SK-N-SH (cell line): Measurements from ENCODE around the gene WNK1. TPM values are rescaled to one million over a fixed set of nuclear protein-coding genes. Genes with fewer than 3 reads are reported as not detected.

Experiments used
- CTCF ChIA-PET: fragments of 300-600, 350-600 bp; formaldehyde crosslinking; extraction: SDS; loops from one replicate; lab custom pipeline; 2021; lab: Yijun Ruan, JAX
- POLR2A ChIA-PET: fragments of 350-600 bp; sonication (Branson Sonifier 250); formaldehyde crosslinking; extraction: SDS; loops from one replicate; lab custom pipeline; 2020; ENCODE audit warnings: antibody characterized with exemption, inconsistent platforms; lab: Yijun Ruan, JAX
- DNase-seq: peaks from one replicate; pipeline ENCODE4 v3.0.0; 2012
- H2AFZ ChIP-seq: fragments of 200-600 bp; sonication (generic); 2 replicates; pipeline ENCODE4 v1.8.1; 2016; ENCODE audit warnings: antibody characterized with exemption, mild to moderate bottlenecking, low read depth
- H3F3A ChIP-seq: fragments of 200-600 bp; sonication (generic); replicated peaks from 2 replicates; pipeline ENCODE3; 2016; ENCODE audit warnings: antibody characterized with exemption, mild to moderate bottlenecking; ENCODE audit not compliant: insufficient read depth
- H3K27ac ChIP-seq, 2 experiments: fragments of 200-500 bp in 1 of 2; fragments of 200-600 bp in 1 of 2; sonication (Bioruptor generic) in 1 of 2; sonication (generic), shearing (Covaris generic) in 1 of 2; 2 replicates each; pipeline versions ENCODE4 v1.5.1 to v1.6.1; 2014 to 2016; ENCODE audit warnings: low read depth in 2 of 2, inconsistent platforms in 1 of 2, low read length in 1 of 2, mild to moderate bottlenecking in 1 of 2, mixed read lengths in 1 of 2
- H3K27me3 ChIP-seq: fragments of 200-600 bp; sonication (generic), shearing (Covaris generic); 2 replicates; pipeline ENCODE4 v1.6.1; 2016; ENCODE audit warnings: mixed run types; ENCODE audit not compliant: insufficient read depth
- H3K36me3 ChIP-seq, 2 experiments: fragments of 200-500 bp in 1 of 2; fragments of 200-600 bp in 1 of 2; sonication (Bioruptor generic) in 1 of 2; sonication (generic) in 1 of 2; replicated peaks in 1 of 2; 2 replicates each; pipeline versions ENCODE3 to v1.5.1; 2014 to 2016; ENCODE audit warnings: low read length in 1 of 2, mild to moderate bottlenecking in 1 of 2; ENCODE audit not compliant: insufficient read depth in 2 of 2, control insufficient read depth in 1 of 2
- H3K4me1 ChIP-seq, 2 experiments: fragments of 200-500 bp in 1 of 2; fragments of 200-600 bp in 1 of 2; sonication (Bioruptor generic) in 1 of 2; sonication (generic), shearing (Covaris generic) in 1 of 2; 2 replicates each; pipeline versions ENCODE4 v1.5.1 to v1.6.1; 2014 to 2016; ENCODE audit warnings: low read depth in 1 of 2, low read length in 1 of 2, mixed run types in 1 of 2; ENCODE audit not compliant: insufficient read depth in 2 of 2, control insufficient read depth in 1 of 2
- H3K4me2 ChIP-seq: fragments of 200-600 bp; sonication (generic), shearing (Covaris generic); 2 replicates; pipeline ENCODE4 v1.6.1; 2017; ENCODE audit warnings: mixed run types
- H3K4me3 ChIP-seq, 2 experiments: fragments of 200-500 bp in 1 of 2; fragments of 200-600 bp in 1 of 2; sonication (Bioruptor generic) in 1 of 2; sonication (generic), shearing (Covaris generic) in 1 of 2; 2 replicates each; pipeline versions ENCODE4 v1.5.1 to v1.8.1; 2014 to 2016; ENCODE audit warnings: low read depth in 2 of 2, inconsistent platforms in 1 of 2, low read length in 1 of 2, mild to moderate bottlenecking in 1 of 2, mixed read lengths in 1 of 2, moderate library complexity in 1 of 2
- H3K79me2 ChIP-seq: fragments of 200-600 bp; sonication (generic); 2 replicates; pipeline ENCODE4 v1.8.1; 2017; ENCODE audit warnings: mild to moderate bottlenecking; ENCODE audit not compliant: insufficient read depth
- H3K9ac ChIP-seq: fragments of 200-600 bp; sonication (generic); 2 replicates; pipeline ENCODE4 v1.6.1; 2017; ENCODE audit warnings: mixed run types
- H3K9me2 ChIP-seq: fragments of 200-600 bp; sonication (generic); 2 replicates; pipeline ENCODE4 v1.6.1; 2017; ENCODE audit warnings: mixed run types
- H3K9me3 ChIP-seq: fragments of 200-600 bp; sonication (generic); 2 replicates; pipeline ENCODE4 v1.6.1; 2017; ENCODE audit warnings: mixed run types, mild to moderate bottlenecking, moderate library complexity
- H4K20me1 ChIP-seq: fragments of 200-600 bp; sonication (generic); 2 replicates; pipeline ENCODE4 v1.6.1; 2017; ENCODE audit warnings: mild to moderate bottlenecking, mixed run types; ENCODE audit not compliant: insufficient read depth
- GATA2 ChIP-seq: sonication (generic); formaldehyde crosslinking; IDR thresholded peaks from 2 replicates; pipeline ENCODE4 v1.5.0; 2020; ENCODE audit warnings: mild to moderate bottlenecking, missing genetic modification reagents
- NFIC ChIP-seq: IDR thresholded peaks from 2 replicates; pipeline ENCODE4 v1.4.0; 2012; ENCODE audit warnings: borderline replicate concordance
- POLR2AphosphoS5 ChIP-seq: IDR thresholded peaks from 2 replicates; pipeline ENCODE4 v1.6.1; 2012; ENCODE audit warnings: low read depth, low read length
- RCOR1 ChIP-seq: fragments of 150-350 bp; IDR thresholded peaks from 2 replicates; pipeline ENCODE4 v1.6.1; 2017; ENCODE audit warnings: antibody characterized with exemption, low read length
- SIN3A ChIP-seq: IDR thresholded peaks from 2 replicates; pipeline ENCODE4 v1.6.1; 2012; ENCODE audit warnings: low read depth, mild to moderate bottlenecking, low read length, moderate library complexity, borderline replicate concordance
- TAF1 ChIP-seq: IDR thresholded peaks from 2 replicates; pipeline ENCODE4 v1.6.1; 2012; ENCODE audit warnings: low read depth, mild to moderate bottlenecking, low read length, moderate library complexity, borderline replicate concordance
- TCF12 ChIP-seq: IDR thresholded peaks from 2 replicates; pipeline ENCODE4 v1.4.0; 2012
- YY1 ChIP-seq: IDR thresholded peaks from 2 replicates; pipeline ENCODE4 v1.4.0; 2012; ENCODE audit warnings: low read depth, mild to moderate bottlenecking
- WGBS: methylation state at CpG from one replicate; pipeline ENCODE4 v1.1.6; 2017; ENCODE audit warnings: low lambda C conversion rate; 5-methylcytosine and 5-hydroxymethylcytosine counted together
- polyA plus RNA-seq, 3 experiments: library from polyadenylated mRNA; depleted of rRNA; stranded (reverse); fragments of >200 nt; gene quantifications; 2 replicates each; pipeline ENCODE4 v1.2.3, GENCODE V29; 2012
- TF ChIP-seq, protein P1 (sequence below): IDR thresholded peaks from 2 replicates; pipeline ENCODE4; 2012
- TF ChIP-seq, protein P2 (sequence below): IDR thresholded peaks from 2 replicates; pipeline ENCODE4 v1.6.1; 2012; ENCODE audit warnings: mild to moderate bottlenecking, low read depth, low read length, moderate library complexity
- TF ChIP-seq, protein P3 (sequence below): fragments of 150-350 bp; IDR thresholded peaks from 2 replicates; pipeline ENCODE4 v1.6.1; 2017; ENCODE audit warnings: antibody characterized with exemption, low read length, low read depth, borderline replicate concordance
- TF ChIP-seq, protein P4 (sequence below): fragments of 150-350 bp; IDR thresholded peaks from 2 replicates; pipeline ENCODE4 v1.6.1; 2016; ENCODE audit warnings: mild to moderate bottlenecking, low read depth, low read length
- TF ChIP-seq, protein P5 (sequence below): IDR thresholded peaks from 2 replicates; pipeline ENCODE4 v1.4.0; 2012; ENCODE audit warnings: low read depth, borderline replicate concordance

Gene WNK1
- polyA plus RNA-seq, 1 of the 3 experiments (the other 2 are of a cell fraction) = 30.5 TPM

DNA sequence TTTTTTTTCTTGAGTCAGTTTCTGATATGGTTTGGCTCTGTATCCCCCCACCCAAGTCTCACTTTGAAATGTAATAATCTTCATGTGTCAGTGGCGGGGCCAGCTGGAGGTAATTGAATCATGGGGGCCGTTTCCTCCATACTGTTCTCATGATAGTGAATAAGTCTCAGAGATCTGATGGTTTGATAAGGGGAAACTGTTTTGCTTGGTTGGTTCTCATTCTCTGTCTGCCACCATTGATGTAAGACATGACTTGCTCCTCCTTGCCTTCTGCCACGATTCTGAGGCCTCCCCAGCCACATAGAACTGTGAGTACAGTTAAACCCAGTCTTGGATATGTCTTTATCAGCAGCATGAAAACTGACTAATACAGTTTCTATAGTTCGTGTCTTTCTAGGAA lies 42.9 kb downstream of the WNK1 start:
- Histone ChIP-seq H3K27me3 (no peaks in the 10 kb centered on the region), H3K9ac (no peak overlapping the region), H3K79me2 (peaks cover 98% of the 10 kb centered on the region), H3K9me2 (no peaks in the 10 kb centered on the region), H4K20me1 (peaks cover 90% of the 10 kb centered on the region), H3K4me2 (peak overlapping the region; percentile 29; the same call in 1 of the 2 replicates), H3K9me3 (no peaks in the 10 kb centered on the region), H3K27ac (peak overlapping the region in 1 of 2 experiments; percentile 44; a peak in 2 of 4 replicates), H2AFZ (no peak overlapping the region), H3F3A (peaks cover 15% of the 10 kb centered on the region), H3K4me1 (peaks cover 3 to 29% of the 10 kb centered on the region in 2 experiments; a peak in 3 of 4 replicates), H3K36me3 (no peaks in the 10 kb centered on the region), H3K4me3 (no peak overlapping the region)
- DNase-seq = no peak
- POLR2A ChIA-PET = no interaction called here
- 41% methylated on average over 4 of the region's 4 CpGs for WGBS
- CTCF ChIA-PET = interaction anchor here (0.6 to 1.9 kb wide), 7 partner anchors 10 to 353 kb away, joined by 3 to 9 read pairs (median 4); no protein-coding TSS in a partner anchor
- TF ChIP-seq SIN3A = no peak
- TF ChIP-seq POLR2AphosphoS5 = no peak
- TF ChIP-seq, protein P1, sequence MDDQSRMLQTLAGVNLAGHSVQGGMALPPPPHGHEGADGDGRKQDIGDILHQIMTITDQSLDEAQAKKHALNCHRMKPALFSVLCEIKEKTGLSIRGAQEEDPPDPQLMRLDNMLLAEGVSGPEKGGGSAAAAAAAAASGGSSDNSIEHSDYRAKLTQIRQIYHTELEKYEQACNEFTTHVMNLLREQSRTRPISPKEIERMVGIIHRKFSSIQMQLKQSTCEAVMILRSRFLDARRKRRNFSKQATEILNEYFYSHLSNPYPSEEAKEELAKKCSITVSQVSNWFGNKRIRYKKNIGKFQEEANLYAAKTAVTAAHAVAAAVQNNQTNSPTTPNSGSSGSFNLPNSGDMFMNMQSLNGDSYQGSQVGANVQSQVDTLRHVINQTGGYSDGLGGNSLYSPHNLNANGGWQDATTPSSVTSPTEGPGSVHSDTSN = no peak
- peak; percentile 44 for TF ChIP-seq GATA2 (CRISPR knock-in tag)
- peak; percentile 41; the same call in 1 of the 2 replicates for TF ChIP-seq TCF12
- peak; percentile 13; the same call in 1 of the 2 replicates for TF ChIP-seq RCOR1
- TF ChIP-seq, protein P2, sequence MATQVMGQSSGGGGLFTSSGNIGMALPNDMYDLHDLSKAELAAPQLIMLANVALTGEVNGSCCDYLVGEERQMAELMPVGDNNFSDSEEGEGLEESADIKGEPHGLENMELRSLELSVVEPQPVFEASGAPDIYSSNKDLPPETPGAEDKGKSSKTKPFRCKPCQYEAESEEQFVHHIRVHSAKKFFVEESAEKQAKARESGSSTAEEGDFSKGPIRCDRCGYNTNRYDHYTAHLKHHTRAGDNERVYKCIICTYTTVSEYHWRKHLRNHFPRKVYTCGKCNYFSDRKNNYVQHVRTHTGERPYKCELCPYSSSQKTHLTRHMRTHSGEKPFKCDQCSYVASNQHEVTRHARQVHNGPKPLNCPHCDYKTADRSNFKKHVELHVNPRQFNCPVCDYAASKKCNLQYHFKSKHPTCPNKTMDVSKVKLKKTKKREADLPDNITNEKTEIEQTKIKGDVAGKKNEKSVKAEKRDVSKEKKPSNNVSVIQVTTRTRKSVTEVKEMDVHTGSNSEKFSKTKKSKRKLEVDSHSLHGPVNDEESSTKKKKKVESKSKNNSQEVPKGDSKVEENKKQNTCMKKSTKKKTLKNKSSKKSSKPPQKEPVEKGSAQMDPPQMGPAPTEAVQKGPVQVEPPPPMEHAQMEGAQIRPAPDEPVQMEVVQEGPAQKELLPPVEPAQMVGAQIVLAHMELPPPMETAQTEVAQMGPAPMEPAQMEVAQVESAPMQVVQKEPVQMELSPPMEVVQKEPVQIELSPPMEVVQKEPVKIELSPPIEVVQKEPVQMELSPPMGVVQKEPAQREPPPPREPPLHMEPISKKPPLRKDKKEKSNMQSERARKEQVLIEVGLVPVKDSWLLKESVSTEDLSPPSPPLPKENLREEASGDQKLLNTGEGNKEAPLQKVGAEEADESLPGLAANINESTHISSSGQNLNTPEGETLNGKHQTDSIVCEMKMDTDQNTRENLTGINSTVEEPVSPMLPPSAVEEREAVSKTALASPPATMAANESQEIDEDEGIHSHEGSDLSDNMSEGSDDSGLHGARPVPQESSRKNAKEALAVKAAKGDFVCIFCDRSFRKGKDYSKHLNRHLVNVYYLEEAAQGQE = no peak
- TF ChIP-seq NFIC = no peak
- no peak for TF ChIP-seq YY1

DNA sequence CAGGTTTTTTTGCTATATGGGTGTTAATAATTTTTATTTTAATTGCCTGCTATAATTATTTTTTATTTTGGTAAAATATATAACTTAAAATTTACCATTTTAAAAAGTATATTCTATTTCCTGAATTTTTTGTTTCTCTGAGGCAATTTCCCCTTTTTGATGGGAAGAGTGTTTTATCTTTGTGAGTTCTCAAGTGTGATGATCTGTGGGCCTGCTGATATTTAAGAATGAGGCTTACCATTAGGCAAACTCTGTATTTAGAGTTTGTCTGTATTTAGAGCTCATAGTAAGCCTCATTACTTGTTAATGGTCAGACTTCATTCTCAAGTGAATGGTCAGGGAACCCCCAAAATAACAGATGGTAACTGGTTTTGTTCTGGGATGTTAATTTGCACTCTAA lies 48.0 kb downstream of the WNK1 start:
- peaks cover 100% of the 10 kb centered on the region for H3K79me2 ChIP-seq
- no peaks in the 10 kb centered on the region for H3K36me3 ChIP-seq
- no peaks in the 10 kb centered on the region for H3K27me3 ChIP-seq
- H3F3A ChIP-seq = peaks cover 7% of the 10 kb centered on the region
- peaks cover under 1 to 30% of the 10 kb centered on the region in 2 experiments; a peak in 3 of 4 replicates for H3K4me1 ChIP-seq
- no peak overlapping the region for H3K27ac ChIP-seq
- no peak overlapping the region for H3K4me3 ChIP-seq
- ChIA-PET POLR2A (no interaction called here), CTCF (interaction anchor here (1.1 to 1.5 kb wide), 3 partner anchors 47 to 224 kb away, joined by 3 to 4 read pairs (median 3); no protein-coding TSS in a partner anchor)
- H3K9me2 ChIP-seq = no peaks in the 10 kb centered on the region
- no peaks in the 10 kb centered on the region for H3K9me3 ChIP-seq
- no peak for DNase-seq
- no peak overlapping the region for H3K9ac ChIP-seq
- no peak overlapping the region for H2AFZ ChIP-seq
- peaks cover 89% of the 10 kb centered on the region for H4K20me1 ChIP-seq
- TF ChIP-seq TAF1 (no peak), NFIC (no peak), POLR2AphosphoS5 (no peak)
- TF ChIP-seq, protein P3, sequence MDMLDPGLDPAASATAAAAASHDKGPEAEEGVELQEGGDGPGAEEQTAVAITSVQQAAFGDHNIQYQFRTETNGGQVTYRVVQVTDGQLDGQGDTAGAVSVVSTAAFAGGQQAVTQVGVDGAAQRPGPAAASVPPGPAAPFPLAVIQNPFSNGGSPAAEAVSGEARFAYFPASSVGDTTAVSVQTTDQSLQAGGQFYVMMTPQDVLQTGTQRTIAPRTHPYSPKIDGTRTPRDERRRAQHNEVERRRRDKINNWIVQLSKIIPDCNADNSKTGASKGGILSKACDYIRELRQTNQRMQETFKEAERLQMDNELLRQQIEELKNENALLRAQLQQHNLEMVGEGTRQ = no peak
- TF ChIP-seq, protein P4, sequence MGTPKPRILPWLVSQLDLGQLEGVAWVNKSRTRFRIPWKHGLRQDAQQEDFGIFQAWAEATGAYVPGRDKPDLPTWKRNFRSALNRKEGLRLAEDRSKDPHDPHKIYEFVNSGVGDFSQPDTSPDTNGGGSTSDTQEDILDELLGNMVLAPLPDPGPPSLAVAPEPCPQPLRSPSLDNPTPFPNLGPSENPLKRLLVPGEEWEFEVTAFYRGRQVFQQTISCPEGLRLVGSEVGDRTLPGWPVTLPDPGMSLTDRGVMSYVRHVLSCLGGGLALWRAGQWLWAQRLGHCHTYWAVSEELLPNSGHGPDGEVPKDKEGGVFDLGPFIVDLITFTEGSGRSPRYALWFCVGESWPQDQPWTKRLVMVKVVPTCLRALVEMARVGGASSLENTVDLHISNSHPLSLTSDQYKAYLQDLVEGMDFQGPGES = no peak
- TF ChIP-seq, protein P5, sequence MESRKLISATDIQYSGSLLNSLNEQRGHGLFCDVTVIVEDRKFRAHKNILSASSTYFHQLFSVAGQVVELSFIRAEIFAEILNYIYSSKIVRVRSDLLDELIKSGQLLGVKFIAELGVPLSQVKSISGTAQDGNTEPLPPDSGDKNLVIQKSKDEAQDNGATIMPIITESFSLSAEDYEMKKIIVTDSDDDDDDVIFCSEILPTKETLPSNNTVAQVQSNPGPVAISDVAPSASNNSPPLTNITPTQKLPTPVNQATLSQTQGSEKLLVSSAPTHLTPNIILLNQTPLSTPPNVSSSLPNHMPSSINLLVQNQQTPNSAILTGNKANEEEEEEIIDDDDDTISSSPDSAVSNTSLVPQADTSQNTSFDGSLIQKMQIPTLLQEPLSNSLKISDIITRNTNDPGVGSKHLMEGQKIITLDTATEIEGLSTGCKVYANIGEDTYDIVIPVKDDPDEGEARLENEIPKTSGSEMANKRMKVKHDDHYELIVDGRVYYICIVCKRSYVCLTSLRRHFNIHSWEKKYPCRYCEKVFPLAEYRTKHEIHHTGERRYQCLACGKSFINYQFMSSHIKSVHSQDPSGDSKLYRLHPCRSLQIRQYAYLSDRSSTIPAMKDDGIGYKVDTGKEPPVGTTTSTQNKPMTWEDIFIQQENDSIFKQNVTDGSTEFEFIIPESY = no peak
- no peak overlapping the region for H3K4me2 ChIP-seq
